Measurements from ENCODE around the gene ST3GAL4. TPM values are rescaled to one million over a fixed set of nuclear protein-coding genes. Genes with fewer than 3 reads are reported as not detected.

ST3GAL4 gene
- polyA plus RNA-seq, 1 of the 3 experiments (the other 2 are of a cell fraction): 32.0 TPM

GRCh38 chr11:126310992-126311310 lies 44.5 kb upstream of the ST3GAL4 start (continued):
- TF ChIP-seq USF1 (IDR thresholded peaks at IDR 0.05; ENCODE audit: borderline replicate concordance, low read depth): no peak
- TF ChIP-seq GATA2 (CRISPR knock-in tag; IDR thresholded peaks at IDR 0.05): no peak

- peaks cover 18% of the 10 kb centered on the region for H3F3A ChIP-seq (replicated peaks; ENCODE audit: insufficient read depth)
- peaks cover 4% of the 10 kb centered on the region in 2 experiments; a peak in 2 of 4 replicates for H3K4me1 ChIP-seq (ENCODE audit: control insufficient read depth in 1 of 2, insufficient read depth in 2 of 2, low read depth in 1 of 2, low read length in 1 of 2)
- H3K4me2 ChIP-seq: no peak overlapping the region
- H3K9me3 ChIP-seq: no peaks in the 10 kb centered on the region
- POLR2A ChIA-PET: interaction anchor here (1.6 kb wide), 1 partner anchor 169 kb away, joined by 12 read pairs; no protein-coding TSS in a partner anchor
- CTCF ChIA-PET: interaction anchor here (0.8 to 10.0 kb wide), 31 partner anchors 8 to 1035 kb away, joined by 3 to 172 read pairs (median 6); no protein-coding TSS in a partner anchor
- no peaks in the 10 kb centered on the region for H4K20me1 ChIP-seq (ENCODE audit: insufficient read depth)
- WGBS (ENCODE audit: low lambda C conversion rate): 98% methylated on average over 13 of the region's 14 CpGs
- H3K9ac ChIP-seq: no peak overlapping the region
- H3K9me2 ChIP-seq: no peaks in the 10 kb centered on the region
- H3K36me3 ChIP-seq (replicated peaks in 1 of 2; ENCODE audit: control insufficient read depth in 1 of 2, insufficient read depth in 2 of 2, low read length in 1 of 2): peaks cover 6 to 11% of the 10 kb centered on the region in 2 experiments
- H3K4me3 ChIP-seq (ENCODE audit: low read depth in 2 of 2, low read length in 1 of 2): no peak overlapping the region
- H2AFZ ChIP-seq (ENCODE audit: low read depth): no peak overlapping the region
- no peak for DNase-seq
- H3K27ac ChIP-seq (ENCODE audit: low read depth in 2 of 2, low read length in 1 of 2): no peak overlapping the region
- no peak for TF ChIP-seq FOXJ3 (CRISPR knock-in tag; IDR thresholded peaks at IDR 0.05)
- TF ChIP-seq FOSL2 (IDR thresholded peaks at IDR 0.05; ENCODE audit: borderline replicate concordance, low read depth): no peak
- no peak for TF ChIP-seq MAX (IDR thresholded peaks at IDR 0.05; ENCODE audit: low read depth)
- no peak for TF ChIP-seq SIN3A (IDR thresholded peaks at IDR 0.05; ENCODE audit: borderline replicate concordance, low read depth, low read length)
- no peak for TF ChIP-seq ZBTB33 (IDR thresholded peaks at IDR 0.05; ENCODE audit: borderline replicate concordance, low read depth)
- no peak for TF ChIP-seq RFX5 (IDR thresholded peaks at IDR 0.05; ENCODE audit: low read length)
- TF ChIP-seq RCOR1 (IDR thresholded peaks at IDR 0.05; ENCODE audit: low read length): no peak
- no peak for TF ChIP-seq FOXM1 (IDR thresholded peaks at IDR 0.05; ENCODE audit: low read depth)
- TF ChIP-seq MXI1 (IDR thresholded peaks at IDR 0.05; ENCODE audit: low read depth, low read length): no peak
- no peak for TF ChIP-seq POLR2AphosphoS5 (IDR thresholded peaks at IDR 0.05; ENCODE audit: low read depth, low read length)
- TF ChIP-seq NFIC (IDR thresholded peaks at IDR 0.05; ENCODE audit: borderline replicate concordance): no peak
- TF ChIP-seq YY1 (IDR thresholded peaks at IDR 0.05; ENCODE audit: low read depth): no peak
- no peak for TF ChIP-seq USF1 (IDR thresholded peaks at IDR 0.05; ENCODE audit: borderline replicate concordance, low read depth)
- no peak for TF ChIP-seq EZH2phosphoT487 (IDR thresholded peaks at IDR 0.05; ENCODE audit: borderline replicate concordance, low read depth)
- TF ChIP-seq IRF3 (IDR thresholded peaks at IDR 0.05; ENCODE audit: low read depth, low read length): no peak
- TF ChIP-seq TEAD4 (IDR thresholded peaks at IDR 0.05; ENCODE audit: borderline replicate concordance, insufficient read depth): no peak
- no peaks in the 10 kb centered on the region for H3K27me3 ChIP-seq (ENCODE audit: insufficient read depth)
- no peaks in the 10 kb centered on the region; the same call in 1 of the 2 replicates for H3K79me2 ChIP-seq (ENCODE audit: insufficient read depth)
Measured at GRCh38 chr11:126311401-126312291, 43.8 kb upstream of the ST3GAL4 start.
